ENCODE data around the gene SEMA3G. TPM values are rescaled to one million over a fixed set of nuclear protein-coding genes. Genes with fewer than 3 reads are reported as not detected.

SEMA3G gene
- total RNA-seq, 1 donor from 2014 or later, result 27.6 TPM

GRCh38 chr3:52432225-52432624 is 12.7 kb downstream of the SEMA3G start:
- peak; percentile 37 for DNase-seq
- no peaks in the 10 kb centered on the region for H3K27me3 ChIP-seq
- H3K4me3 ChIP-seq, result no peak overlapping the region
- intact Hi-C loops (cut with DNase I), result no loop called here
- H3K27ac ChIP-seq, result no peak overlapping the region
- ATAC-seq, result no peak
- TF ChIP-seq, protein P1, sequence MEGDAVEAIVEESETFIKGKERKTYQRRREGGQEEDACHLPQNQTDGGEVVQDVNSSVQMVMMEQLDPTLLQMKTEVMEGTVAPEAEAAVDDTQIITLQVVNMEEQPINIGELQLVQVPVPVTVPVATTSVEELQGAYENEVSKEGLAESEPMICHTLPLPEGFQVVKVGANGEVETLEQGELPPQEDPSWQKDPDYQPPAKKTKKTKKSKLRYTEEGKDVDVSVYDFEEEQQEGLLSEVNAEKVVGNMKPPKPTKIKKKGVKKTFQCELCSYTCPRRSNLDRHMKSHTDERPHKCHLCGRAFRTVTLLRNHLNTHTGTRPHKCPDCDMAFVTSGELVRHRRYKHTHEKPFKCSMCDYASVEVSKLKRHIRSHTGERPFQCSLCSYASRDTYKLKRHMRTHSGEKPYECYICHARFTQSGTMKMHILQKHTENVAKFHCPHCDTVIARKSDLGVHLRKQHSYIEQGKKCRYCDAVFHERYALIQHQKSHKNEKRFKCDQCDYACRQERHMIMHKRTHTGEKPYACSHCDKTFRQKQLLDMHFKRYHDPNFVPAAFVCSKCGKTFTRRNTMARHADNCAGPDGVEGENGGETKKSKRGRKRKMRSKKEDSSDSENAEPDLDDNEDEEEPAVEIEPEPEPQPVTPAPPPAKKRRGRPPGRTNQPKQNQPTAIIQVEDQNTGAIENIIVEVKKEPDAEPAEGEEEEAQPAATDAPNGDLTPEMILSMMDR (IDR thresholded peaks at IDR 0.05), result no peak
- H3K36me3 ChIP-seq, result no peaks in the 10 kb centered on the region
- no peaks in the 10 kb centered on the region for H3K9me3 ChIP-seq
- H3K4me1 ChIP-seq, result peaks cover 22% of the 10 kb centered on the region

DNA sequence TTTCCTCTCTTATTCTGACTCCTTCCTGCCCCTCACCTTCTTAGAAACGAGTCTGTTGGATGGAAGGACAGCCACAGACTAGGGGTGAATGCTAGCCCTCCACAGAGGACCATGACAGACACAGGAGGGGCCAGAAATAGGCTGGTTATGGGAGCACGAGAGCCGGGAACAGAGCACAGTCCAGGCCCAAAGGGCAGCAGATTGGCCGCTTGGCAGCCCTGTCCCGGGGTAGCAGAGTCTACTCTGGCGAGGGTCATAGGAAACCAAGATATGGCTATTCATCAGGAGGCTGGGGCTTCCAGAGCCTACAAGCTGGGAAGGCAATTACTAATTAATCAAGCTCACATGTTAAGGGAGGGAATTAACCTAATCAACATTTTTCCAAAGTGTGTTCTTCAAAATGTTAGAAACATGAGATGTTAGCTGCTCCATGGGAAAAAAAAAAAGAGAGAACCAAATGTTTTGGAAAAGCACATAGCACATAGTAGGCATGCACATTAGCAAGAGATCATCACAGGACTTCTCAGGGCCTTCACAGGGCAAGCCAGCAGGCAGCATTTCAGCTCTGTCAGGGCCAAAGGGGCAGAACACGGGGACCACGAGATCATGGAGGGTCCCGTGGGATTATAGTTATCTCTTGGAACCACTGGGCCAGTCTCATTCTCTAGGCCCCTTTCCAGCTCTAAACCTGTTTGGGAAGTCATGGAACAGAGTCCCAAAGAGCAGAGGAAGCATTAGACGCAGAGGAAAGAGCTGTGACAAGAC is 13.3 kb downstream of the SEMA3G start:
- H3K4me1 ChIP-seq, result peaks cover 22% of the 10 kb centered on the region

GRCh38 chr3:52430416-52430810 is 14.5 kb downstream of the SEMA3G start:
- Histone ChIP-seq H3K4me3 (no peak overlapping the region), H3K36me3 (no peaks in the 10 kb centered on the region), H3K27ac (no peak overlapping the region), H3K27me3 (no peaks in the 10 kb centered on the region), H3K9me3 (no peaks in the 10 kb centered on the region), H3K4me1 (peaks cover 22% of the 10 kb centered on the region)
- TF ChIP-seq, protein P1 (IDR thresholded peaks at IDR 0.05), result no peak
- DNase-seq (no peak), ATAC-seq (no peak)
- intact Hi-C loops (cut with DNase I), result no loop called here

More for the DNA sequence above, 13.3 kb downstream of the SEMA3G start:
- no peaks in the 10 kb centered on the region for H3K9me3 ChIP-seq
- no peak for ATAC-seq
- intact Hi-C loops (cut with DNase I), result no loop called here
- H3K27ac ChIP-seq, result peak overlapping the region; percentile 6
- H3K4me3 ChIP-seq, result no peak overlapping the region
- H3K27me3 ChIP-seq, result no peaks in the 10 kb centered on the region
- no peaks in the 10 kb centered on the region for H3K36me3 ChIP-seq
- no peak for DNase-seq
- TF ChIP-seq, protein P1 (IDR thresholded peaks at IDR 0.05), result no peak

DNA sequence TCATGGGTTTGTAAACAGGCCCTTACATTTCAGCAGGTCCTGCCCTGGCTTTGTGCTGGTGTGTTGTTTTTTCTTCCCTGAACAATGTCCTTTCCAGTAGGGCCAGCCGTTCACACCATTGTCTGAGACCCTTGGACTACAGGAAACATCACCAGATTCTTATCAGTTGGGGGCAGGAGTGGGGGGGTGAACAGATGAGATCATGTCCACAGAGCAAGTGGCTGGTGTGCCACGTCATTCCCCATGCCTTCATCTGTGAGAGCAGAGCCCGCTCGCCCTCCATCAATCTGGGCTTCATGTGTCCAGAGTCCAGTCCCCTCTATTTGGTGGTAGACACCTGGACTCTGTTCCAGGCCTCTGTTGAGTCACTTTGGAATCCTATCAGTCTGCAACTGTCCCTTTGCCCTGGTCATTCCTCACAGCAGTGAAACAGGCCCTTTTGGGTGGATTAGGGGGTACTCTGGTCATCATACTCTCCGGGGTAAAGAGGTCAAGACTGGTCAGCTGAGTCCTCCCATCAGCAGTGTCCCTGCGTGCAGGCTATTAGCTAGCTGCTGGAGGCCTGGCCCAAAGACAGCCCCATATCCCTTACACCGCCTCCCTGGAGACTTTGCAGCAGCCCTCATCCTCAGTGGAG is 15.0 kb downstream of the SEMA3G start:
- peak; percentile 20 for ATAC-seq
- Histone ChIP-seq H3K27me3 (no peaks in the 10 kb centered on the region), H3K4me3 (no peak overlapping the region), H3K9me3 (no peaks in the 10 kb centered on the region), H3K36me3 (no peaks in the 10 kb centered on the region), H3K4me1 (peaks cover 22% of the 10 kb centered on the region), H3K27ac (no peak overlapping the region)
- intact Hi-C loops (cut with DNase I), result no loop called here
- peak; percentile 40 for DNase-seq
- TF ChIP-seq, protein P1 (IDR thresholded peaks at IDR 0.05), result no peak

- no peak overlapping the region for H3K4me3 ChIP-seq
- intact Hi-C loops (cut with DNase I), result no loop called here
- no peaks in the 10 kb centered on the region for H3K9me3 ChIP-seq
- H3K27ac ChIP-seq, result peak overlapping the region; percentile 24
- no peaks in the 10 kb centered on the region for H3K27me3 ChIP-seq
- TF ChIP-seq, protein P1 (IDR thresholded peaks at IDR 0.05), result no peak
- DNase-seq (peak; percentile 37), ATAC-seq (no peak)
- no peaks in the 10 kb centered on the region for H3K36me3 ChIP-seq
- peaks cover 22% of the 10 kb centered on the region for H3K4me1 ChIP-seq
These were observed 15.9 kb downstream of the SEMA3G start for GRCh38 chr3:52429031-52429430.

All from upper lobe of right lung (tissue), 1 donor.